Activated T-cell treated with anti-CD3 and anti-CD28 coated beads, Interleukin-2, amount 50 U/mL, for 24 hours (primary cell): ENCODE data around the gene UROC1.

Source experiments
- DNase-seq: peaks from one replicate; pipeline ENCODE4 v3.0.0-alpha.2; 2020
- H3K27ac Mint-ChIP-seq: 2 replicates; pipeline ENCODE4 v1.8.0; 2020; ENCODE audit warnings: mild to moderate bottlenecking, mixed read lengths
- H3K27me3 Mint-ChIP-seq: 2 replicates; pipeline ENCODE4 v1.8.0; 2020; ENCODE audit warnings: mixed read lengths
- H3K36me3 Mint-ChIP-seq: 2 replicates; pipeline ENCODE4 v1.8.0; 2020; ENCODE audit warnings: low read depth, mixed read lengths
- H3K4me1 Mint-ChIP-seq: 2 replicates; pipeline ENCODE4 v1.8.0; 2020; ENCODE audit warnings: low read depth, mixed read lengths
- H3K4me3 Mint-ChIP-seq: 2 replicates; pipeline ENCODE4 v1.8.0; 2020; ENCODE audit warnings: mild to moderate bottlenecking, moderate library complexity, mixed read lengths
- H3K9me3 Mint-ChIP-seq: 2 replicates; pipeline ENCODE4 v1.8.0; 2020; ENCODE audit warnings: mixed read lengths

The UROC1 gene

GRCh38 chr3:126502656-126503055 lies 14.9 kb downstream of the UROC1 start:
- Mint-ChIP-seq H3K27ac (no peak overlapping the region), H3K4me1 (peaks cover 2% of the 10 kb centered on the region), H3K9me3 (no peaks in the 10 kb centered on the region), H3K4me3 (no peak overlapping the region), H3K36me3 (no peaks in the 10 kb centered on the region), H3K27me3 (peaks cover 7% of the 10 kb centered on the region)
- DNase-seq = no peak

- Mint-ChIP-seq H3K27ac (no peak overlapping the region), H3K36me3 (no peaks in the 10 kb centered on the region), H3K27me3 (peaks cover 7% of the 10 kb centered on the region), H3K4me1 (peaks cover 2% of the 10 kb centered on the region), H3K9me3 (no peaks in the 10 kb centered on the region), H3K4me3 (no peak overlapping the region)
- DNase-seq = no peak
Observed at GRCh38 chr3:126501736-126502135, 15.8 kb downstream of the UROC1 start.

GRCh38 chr3:126501054-126501453 lies 16.5 kb downstream of the UROC1 start:
- H3K4me3 Mint-ChIP-seq = no peak overlapping the region

GRCh38 chr3:126500016-126500415 lies 17.6 kb downstream of the UROC1 start:
- Mint-ChIP-seq H3K27me3 (peaks cover 3% of the 10 kb centered on the region), H3K36me3 (no peaks in the 10 kb centered on the region), H3K9me3 (no peaks in the 10 kb centered on the region), H3K4me1 (peaks cover 2% of the 10 kb centered on the region), H3K27ac (no peak overlapping the region), H3K4me3 (no peak overlapping the region)
- no peak for DNase-seq

More at GRCh38 chr3:126501054-126501453, 16.5 kb downstream of the UROC1 start:
- Mint-ChIP-seq H3K9me3 (no peaks in the 10 kb centered on the region), H3K27me3 (peaks cover 7% of the 10 kb centered on the region), H3K27ac (no peak overlapping the region), H3K36me3 (no peaks in the 10 kb centered on the region), H3K4me1 (peaks cover 2% of the 10 kb centered on the region)
- DNase-seq = no peak

GRCh38 chr3:126499401-126499800 lies 18.2 kb downstream of the UROC1 start:
- H3K36me3 Mint-ChIP-seq = no peaks in the 10 kb centered on the region
- no peak overlapping the region for H3K4me3 Mint-ChIP-seq
- H3K4me1 Mint-ChIP-seq = peaks cover 2% of the 10 kb centered on the region
- DNase-seq = no peak
- no peaks in the 10 kb centered on the region for H3K27me3 Mint-ChIP-seq
- H3K9me3 Mint-ChIP-seq = no peaks in the 10 kb centered on the region
- no peak overlapping the region for H3K27ac Mint-ChIP-seq

- Mint-ChIP-seq H3K27me3 (no peaks in the 10 kb centered on the region), H3K4me3 (no peak overlapping the region)
- no peak for DNase-seq
Observed at GRCh38 chr3:126498929-126499328, 18.6 kb downstream of the UROC1 start.

GRCh38 chr3:126498461-126498860 lies 19.1 kb downstream of the UROC1 start:
- DNase-seq = no peak
- H3K27ac Mint-ChIP-seq = no peak overlapping the region

More at GRCh38 chr3:126498929-126499328, 18.6 kb downstream of the UROC1 start:
- no peaks in the 10 kb centered on the region for H3K9me3 Mint-ChIP-seq
- H3K36me3 Mint-ChIP-seq = no peaks in the 10 kb centered on the region
- peaks cover 2% of the 10 kb centered on the region for H3K4me1 Mint-ChIP-seq
- no peak overlapping the region for H3K27ac Mint-ChIP-seq

GRCh38 chr3:126497956-126498355 lies 19.6 kb downstream of the UROC1 start:
- Mint-ChIP-seq H3K36me3 (no peaks in the 10 kb centered on the region), H3K27ac (no peak overlapping the region), H3K4me1 (peaks cover 2% of the 10 kb centered on the region), H3K27me3 (no peaks in the 10 kb centered on the region), H3K4me3 (no peak overlapping the region), H3K9me3 (no peaks in the 10 kb centered on the region)
- no peak for DNase-seq

More at GRCh38 chr3:126498461-126498860, 19.1 kb downstream of the UROC1 start:
- no peaks in the 10 kb centered on the region for H3K27me3 Mint-ChIP-seq
- H3K36me3 Mint-ChIP-seq = no peaks in the 10 kb centered on the region
- H3K4me1 Mint-ChIP-seq = peaks cover 2% of the 10 kb centered on the region
- no peak overlapping the region for H3K4me3 Mint-ChIP-seq
- no peaks in the 10 kb centered on the region for H3K9me3 Mint-ChIP-seq

- Mint-ChIP-seq H3K4me1 (peaks cover 2% of the 10 kb centered on the region), H3K36me3 (no peaks in the 10 kb centered on the region), H3K27ac (no peak overlapping the region), H3K27me3 (no peaks in the 10 kb centered on the region), H3K4me3 (no peak overlapping the region), H3K9me3 (no peaks in the 10 kb centered on the region)
- no peak for DNase-seq
Observed at GRCh38 chr3:126496894-126497850, 20.4 kb downstream of the UROC1 start.

GRCh38 chr3:126495786-126496185 lies 21.8 kb downstream of the UROC1 start:
- Mint-ChIP-seq H3K4me1 (peaks cover 2% of the 10 kb centered on the region), H3K4me3 (no peak overlapping the region), H3K36me3 (no peaks in the 10 kb centered on the region), H3K27me3 (no peaks in the 10 kb centered on the region), H3K9me3 (no peaks in the 10 kb centered on the region), H3K27ac (no peak overlapping the region)
- DNase-seq = no peak

GRCh38 chr3:126494970-126495230 lies 22.7 kb downstream of the UROC1 start:
- no peak for DNase-seq
- H3K27me3 Mint-ChIP-seq = no peaks in the 10 kb centered on the region
- H3K4me3 Mint-ChIP-seq = no peak overlapping the region
- no peak overlapping the region for H3K27ac Mint-ChIP-seq
- peaks cover 2% of the 10 kb centered on the region for H3K4me1 Mint-ChIP-seq
- no peaks in the 10 kb centered on the region for H3K9me3 Mint-ChIP-seq
- no peaks in the 10 kb centered on the region for H3K36me3 Mint-ChIP-seq

- H3K36me3 Mint-ChIP-seq = no peaks in the 10 kb centered on the region
Observed at GRCh38 chr3:126494204-126494969, 23.2 kb downstream of the UROC1 start.

GRCh38 chr3:126493739-126494138 lies 23.8 kb downstream of the UROC1 start:
- no peak overlapping the region for H3K27ac Mint-ChIP-seq
- DNase-seq = no peak
- no peaks in the 10 kb centered on the region for H3K9me3 Mint-ChIP-seq

More at GRCh38 chr3:126494204-126494969, 23.2 kb downstream of the UROC1 start:
- DNase-seq = no peak
- Mint-ChIP-seq H3K27ac (no peak overlapping the region), H3K27me3 (no peaks in the 10 kb centered on the region), H3K4me3 (no peak overlapping the region), H3K9me3 (no peaks in the 10 kb centered on the region), H3K4me1 (peaks cover 2% of the 10 kb centered on the region)

GRCh38 chr3:126493051-126493450 lies 24.5 kb downstream of the UROC1 start:
- no peak for DNase-seq
- H3K4me1 Mint-ChIP-seq = no peaks in the 10 kb centered on the region
- H3K36me3 Mint-ChIP-seq = no peaks in the 10 kb centered on the region
- H3K4me3 Mint-ChIP-seq = no peak overlapping the region
- H3K9me3 Mint-ChIP-seq = no peaks in the 10 kb centered on the region
- H3K27me3 Mint-ChIP-seq = no peaks in the 10 kb centered on the region
- H3K27ac Mint-ChIP-seq = no peak overlapping the region

More at GRCh38 chr3:126493739-126494138, 23.8 kb downstream of the UROC1 start:
- H3K27me3 Mint-ChIP-seq = no peaks in the 10 kb centered on the region
- no peaks in the 10 kb centered on the region for H3K36me3 Mint-ChIP-seq
- peaks cover 1% of the 10 kb centered on the region for H3K4me1 Mint-ChIP-seq
- no peak overlapping the region for H3K4me3 Mint-ChIP-seq
